COLO668 (cell line): ENCODE results near the gene ATE1.
A peak's percentile ranks its signal among the peaks of the same experiment; 100 is the strongest.

ENCODE experiments used
- DNase-seq: peaks from one replicate; lab custom pipeline; 2025; ENCODE audit not compliant: unreplicated experiment; lab: John Stamatoyannopoulos, UW

The ATE1 gene

GRCh38 chr10:121741248-121741792, 186.5 kb downstream of the ATE1 start:
- DNase-seq, result no peak

- DNase-seq, result no peak
Observed at GRCh38 chr10:121740069-121740468, 187.8 kb downstream of the ATE1 start.

GRCh38 chr10:121739114-121739513, 188.7 kb downstream of the ATE1 start:
- no peak for DNase-seq

- DNase-seq, result no peak
Observed at GRCh38 chr10:121736315-121737130, 191.3 kb downstream of the ATE1 start.

GRCh38 chr10:121735263-121735662, 192.6 kb downstream of the ATE1 start:
- DNase-seq, result no peak

- DNase-seq, result peak; percentile 1
Observed at GRCh38 chr10:121734589-121735045, 193.2 kb downstream of the ATE1 start.

- DNase-seq, result peak; percentile 0
Observed at GRCh38 chr10:121732656-121733445, 195.0 kb downstream of the ATE1 start.

- DNase-seq, result no peak
Observed at GRCh38 chr10:121732172-121732571, 195.7 kb downstream of the ATE1 start.

- DNase-seq, result no peak
Observed at GRCh38 chr10:121724282-121724681, 203.5 kb downstream of the ATE1 start.

GRCh38 chr10:121722665-121723064, 205.2 kb downstream of the ATE1 start:
- DNase-seq, result no peak

GRCh38 chr10:121721257-121721656, 206.6 kb downstream of the ATE1 start:
- DNase-seq, result no peak

GRCh38 chr10:121715969-121716368, 211.9 kb downstream of the ATE1 start:
- DNase-seq, result no peak

GRCh38 chr10:121715076-121715475, 212.8 kb downstream of the ATE1 start:
- DNase-seq, result no peak

GRCh38 chr10:121713486-121713885, 214.3 kb downstream of the ATE1 start:
- no peak for DNase-seq

GRCh38 chr10:121710971-121711370, 216.9 kb downstream of the ATE1 start:
- no peak for DNase-seq

- DNase-seq, result no peak
Observed at GRCh38 chr10:121710207-121710606, 217.6 kb downstream of the ATE1 start.

- DNase-seq, result no peak
Observed at GRCh38 chr10:121709675-121710073, 218.2 kb downstream of the ATE1 start.

GRCh38 chr10:121708728-121709674, 218.8 kb downstream of the ATE1 start:
- no peak for DNase-seq

- DNase-seq, result no peak
Observed at GRCh38 chr10:121702351-121703320, 225.2 kb downstream of the ATE1 start.

- no peak for DNase-seq
Observed at GRCh38 chr10:121700416-121700815, 227.4 kb downstream of the ATE1 start.
